K562 (cell line): Measurements from ENCODE around the gene PRKD2. TPM values are rescaled to one million over a fixed set of nuclear protein-coding genes. Genes with fewer than 3 reads are reported as not detected.

Source experiments
- ATF1 ChIP-seq, 2 experiments: fragments of 450-650 bp in 1 of 2; IDR thresholded peaks; 2 replicates each; pipeline ENCODE4 v1.6.1; 2016; ENCODE audit warnings: missing compliant biosample characterization in 1 of 2, missing genetic modification characterization in 1 of 2
- C11orf30 ChIP-seq: fragments of 450-650 bp; IDR thresholded peaks from 2 replicates; pipeline ENCODE4 v1.6.1; 2016; ENCODE audit warnings: low read depth, mild to moderate bottlenecking
- ETS2 ChIP-seq: IDR thresholded peaks from 2 replicates; pipeline ENCODE4 v1.6.1; 2016; ENCODE audit warnings: borderline replicate concordance, missing genetic modification characterization, mild to moderate bottlenecking, moderate library complexity, missing compliant biosample characterization; ENCODE audit not compliant: poor library complexity, severe bottlenecking
- PCBP1 ChIP-seq: fragments of 200-400 bp; formaldehyde crosslinking; IDR thresholded peaks from 2 replicates; pipeline ENCODE4 v1.6.1; 2018; ENCODE audit warnings: mild to moderate bottlenecking, low read depth, low read length; ENCODE audit not compliant: poor library complexity, severe bottlenecking
- RB1 ChIP-seq: fragments of 450-650 bp; IDR thresholded peaks from 2 replicates; pipeline ENCODE4 v1.6.1; 2017; ENCODE audit warnings: low read depth, mild to moderate bottlenecking
- U2AF2 ChIP-seq: fragments of 200-400 bp; formaldehyde crosslinking; optimal IDR thresholded peaks from 2 replicates; pipeline ENCODE3; 2017; ENCODE audit warnings: low read depth, mild to moderate bottlenecking, low read length
- ZNF445 ChIP-seq: fragments of 250-450 bp; sonication (Bioruptor Pico); IDR thresholded peaks from 2 replicates; pipeline ENCODE4 v1.4.0; 2020; ENCODE audit warnings: low read depth, mild to moderate bottlenecking, moderate library complexity
- polyA plus RNA-seq, 8 experiments: library from polyadenylated mRNA; depleted of rRNA in 4 of 8; stranded (reverse) in 5 of 8; unstranded in 3 of 8; fragments of >200 nt; fragmentation: Nextera tagmentation in 2 of 8; fragmentation: Illumina TruSeq in 1 of 8; extraction: Ambion mirVana in 2 of 8; extraction: Trizol in 1 of 8; gene quantifications; 2 replicates each; pipeline versions ENCODE4 v1.2.1 to v1.2.3, GENCODE V29; 2011 to 2014; ENCODE audit warnings: inconsistent platforms in 1 of 8, missing spikeins in 1 of 8
- total RNA-seq, 7 experiments: library from RNA; depleted of rRNA in 6 of 7; stranded (reverse); fragments of >200 nt in 6 of 7; fragmentation: Illumina TruSeq in 2 of 7; extraction: Trizol in 2 of 7; gene quantifications; 2 replicates each; pipeline versions ENCODE4 v1.2.1 to v1.2.3, GENCODE V29; 2011 to 2021; ENCODE audit warnings: low replicate concordance in 1 of 7
- TF ChIP-seq, protein P1 (sequence below): sonication (generic); formaldehyde crosslinking; IDR thresholded peaks from 2 replicates; pipeline ENCODE4 v1.8.1; 2023; ENCODE audit warnings: mild to moderate bottlenecking, missing genetic modification reagents
- TF ChIP-seq, protein P2 (sequence below), 2 experiments: fragments of 200-800 bp in 1 of 2; sonication (Bioruptor generic) in 1 of 2; sonication (generic) in 1 of 2; formaldehyde crosslinking in 1 of 2; IDR thresholded peaks in 1 of 2; conservative IDR thresholded peaks in 1 of 2; 2 replicates each; pipeline versions ENCODE4 v1.5.0 to v1.6.1; 2016 to 2020; ENCODE audit warnings: missing compliant biosample characterization in 1 of 2, missing genetic modification characterization in 1 of 2, missing genetic modification reagents in 1 of 2
- TF ChIP-seq, protein P3 (sequence below): fragments of 450-650 bp; IDR thresholded peaks from 2 replicates; pipeline ENCODE4 v1.6.1; 2016; ENCODE audit warnings: low read depth
- TF ChIP-seq, protein P4 (sequence below), 2 experiments: IDR thresholded peaks in 1 of 2; conservative IDR thresholded peaks in 1 of 2; 2 replicates each; pipeline ENCODE4 v1.6.1; 2016; ENCODE audit warnings: low read depth in 2 of 2, mild to moderate bottlenecking in 1 of 2, missing compliant biosample characterization in 1 of 2, missing genetic modification characterization in 1 of 2, moderate library complexity in 1 of 2

PRKD2 gene
- total and polyA plus RNA-seq, 9 of the 15 experiments (the other 6 are each of a cell fraction or from before 2014, with no cell fraction given) = 1.8 to 60.0 (median 15.0) TPM

DNA sequence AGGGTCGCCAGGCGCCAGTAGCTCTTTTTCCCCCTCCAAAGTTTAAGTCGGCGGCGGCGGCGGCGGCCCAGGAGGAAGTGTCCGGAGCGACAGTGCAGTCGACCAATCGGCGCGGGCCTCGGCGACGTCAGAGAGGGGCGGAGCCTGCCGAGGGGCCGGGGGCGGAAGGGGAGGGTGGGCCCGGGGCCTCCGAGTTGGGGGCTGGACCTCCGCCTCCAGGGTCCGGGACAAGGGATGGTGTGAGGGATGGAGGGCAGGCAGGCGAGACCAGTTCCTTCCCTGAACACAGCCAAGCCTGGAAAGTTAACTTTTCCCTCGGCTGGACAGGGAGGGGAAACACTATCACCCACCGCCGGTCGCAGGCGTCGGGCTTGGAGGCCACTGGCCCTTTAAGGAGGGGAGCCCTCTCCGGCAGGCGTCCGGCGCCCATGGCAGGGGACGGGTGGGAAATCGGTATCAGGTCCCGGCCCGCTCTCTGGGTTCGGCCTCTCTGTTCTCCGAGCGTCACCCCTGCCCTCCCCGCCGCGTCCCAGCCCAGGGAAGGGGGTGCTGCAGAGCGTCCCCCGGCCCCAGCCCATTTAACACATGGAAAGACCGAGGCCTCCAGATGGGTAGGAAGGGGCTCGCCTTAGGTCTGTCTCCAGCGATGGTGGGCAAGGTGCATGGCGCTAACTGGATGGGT lies at the start of gene PRKD2 (continued):
- TF ChIP-seq ETS2 (tag) = no peak
- TF ChIP-seq, protein P1, sequence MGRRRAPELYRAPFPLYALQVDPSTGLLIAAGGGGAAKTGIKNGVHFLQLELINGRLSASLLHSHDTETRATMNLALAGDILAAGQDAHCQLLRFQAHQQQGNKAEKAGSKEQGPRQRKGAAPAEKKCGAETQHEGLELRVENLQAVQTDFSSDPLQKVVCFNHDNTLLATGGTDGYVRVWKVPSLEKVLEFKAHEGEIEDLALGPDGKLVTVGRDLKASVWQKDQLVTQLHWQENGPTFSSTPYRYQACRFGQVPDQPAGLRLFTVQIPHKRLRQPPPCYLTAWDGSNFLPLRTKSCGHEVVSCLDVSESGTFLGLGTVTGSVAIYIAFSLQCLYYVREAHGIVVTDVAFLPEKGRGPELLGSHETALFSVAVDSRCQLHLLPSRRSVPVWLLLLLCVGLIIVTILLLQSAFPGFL (CRISPR knock-in tag) = no peak
- peak; percentile 33; the same call in 1 of the 2 replicates for TF ChIP-seq ATF1 (CRISPR knock-in tag; IDR thresholded peaks at IDR 0.05)
- TF ChIP-seq ATF1 (tag; IDR thresholded peaks at IDR 0.05) = peak; percentile 77; the same call in 1 of the 2 replicates
- no peak for TF ChIP-seq C11orf30
- peak; percentile 48 for TF ChIP-seq PCBP1
- TF ChIP-seq, protein P2, sequence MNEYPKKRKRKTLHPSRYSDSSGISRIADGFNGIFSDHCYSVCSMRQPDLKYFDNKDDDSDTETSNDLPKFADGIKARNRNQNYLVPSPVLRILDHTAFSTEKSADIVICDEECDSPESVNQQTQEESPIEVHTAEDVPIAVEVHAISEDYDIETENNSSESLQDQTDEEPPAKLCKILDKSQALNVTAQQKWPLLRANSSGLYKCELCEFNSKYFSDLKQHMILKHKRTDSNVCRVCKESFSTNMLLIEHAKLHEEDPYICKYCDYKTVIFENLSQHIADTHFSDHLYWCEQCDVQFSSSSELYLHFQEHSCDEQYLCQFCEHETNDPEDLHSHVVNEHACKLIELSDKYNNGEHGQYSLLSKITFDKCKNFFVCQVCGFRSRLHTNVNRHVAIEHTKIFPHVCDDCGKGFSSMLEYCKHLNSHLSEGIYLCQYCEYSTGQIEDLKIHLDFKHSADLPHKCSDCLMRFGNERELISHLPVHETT (CRISPR knock-in tag; conservative IDR thresholded peaks at IDR 0.05 in 1 of 2, IDR thresholded peaks at IDR 0.05 in 1 of 2) = no peak
- no peak for TF ChIP-seq U2AF2
- TF ChIP-seq, protein P3, sequence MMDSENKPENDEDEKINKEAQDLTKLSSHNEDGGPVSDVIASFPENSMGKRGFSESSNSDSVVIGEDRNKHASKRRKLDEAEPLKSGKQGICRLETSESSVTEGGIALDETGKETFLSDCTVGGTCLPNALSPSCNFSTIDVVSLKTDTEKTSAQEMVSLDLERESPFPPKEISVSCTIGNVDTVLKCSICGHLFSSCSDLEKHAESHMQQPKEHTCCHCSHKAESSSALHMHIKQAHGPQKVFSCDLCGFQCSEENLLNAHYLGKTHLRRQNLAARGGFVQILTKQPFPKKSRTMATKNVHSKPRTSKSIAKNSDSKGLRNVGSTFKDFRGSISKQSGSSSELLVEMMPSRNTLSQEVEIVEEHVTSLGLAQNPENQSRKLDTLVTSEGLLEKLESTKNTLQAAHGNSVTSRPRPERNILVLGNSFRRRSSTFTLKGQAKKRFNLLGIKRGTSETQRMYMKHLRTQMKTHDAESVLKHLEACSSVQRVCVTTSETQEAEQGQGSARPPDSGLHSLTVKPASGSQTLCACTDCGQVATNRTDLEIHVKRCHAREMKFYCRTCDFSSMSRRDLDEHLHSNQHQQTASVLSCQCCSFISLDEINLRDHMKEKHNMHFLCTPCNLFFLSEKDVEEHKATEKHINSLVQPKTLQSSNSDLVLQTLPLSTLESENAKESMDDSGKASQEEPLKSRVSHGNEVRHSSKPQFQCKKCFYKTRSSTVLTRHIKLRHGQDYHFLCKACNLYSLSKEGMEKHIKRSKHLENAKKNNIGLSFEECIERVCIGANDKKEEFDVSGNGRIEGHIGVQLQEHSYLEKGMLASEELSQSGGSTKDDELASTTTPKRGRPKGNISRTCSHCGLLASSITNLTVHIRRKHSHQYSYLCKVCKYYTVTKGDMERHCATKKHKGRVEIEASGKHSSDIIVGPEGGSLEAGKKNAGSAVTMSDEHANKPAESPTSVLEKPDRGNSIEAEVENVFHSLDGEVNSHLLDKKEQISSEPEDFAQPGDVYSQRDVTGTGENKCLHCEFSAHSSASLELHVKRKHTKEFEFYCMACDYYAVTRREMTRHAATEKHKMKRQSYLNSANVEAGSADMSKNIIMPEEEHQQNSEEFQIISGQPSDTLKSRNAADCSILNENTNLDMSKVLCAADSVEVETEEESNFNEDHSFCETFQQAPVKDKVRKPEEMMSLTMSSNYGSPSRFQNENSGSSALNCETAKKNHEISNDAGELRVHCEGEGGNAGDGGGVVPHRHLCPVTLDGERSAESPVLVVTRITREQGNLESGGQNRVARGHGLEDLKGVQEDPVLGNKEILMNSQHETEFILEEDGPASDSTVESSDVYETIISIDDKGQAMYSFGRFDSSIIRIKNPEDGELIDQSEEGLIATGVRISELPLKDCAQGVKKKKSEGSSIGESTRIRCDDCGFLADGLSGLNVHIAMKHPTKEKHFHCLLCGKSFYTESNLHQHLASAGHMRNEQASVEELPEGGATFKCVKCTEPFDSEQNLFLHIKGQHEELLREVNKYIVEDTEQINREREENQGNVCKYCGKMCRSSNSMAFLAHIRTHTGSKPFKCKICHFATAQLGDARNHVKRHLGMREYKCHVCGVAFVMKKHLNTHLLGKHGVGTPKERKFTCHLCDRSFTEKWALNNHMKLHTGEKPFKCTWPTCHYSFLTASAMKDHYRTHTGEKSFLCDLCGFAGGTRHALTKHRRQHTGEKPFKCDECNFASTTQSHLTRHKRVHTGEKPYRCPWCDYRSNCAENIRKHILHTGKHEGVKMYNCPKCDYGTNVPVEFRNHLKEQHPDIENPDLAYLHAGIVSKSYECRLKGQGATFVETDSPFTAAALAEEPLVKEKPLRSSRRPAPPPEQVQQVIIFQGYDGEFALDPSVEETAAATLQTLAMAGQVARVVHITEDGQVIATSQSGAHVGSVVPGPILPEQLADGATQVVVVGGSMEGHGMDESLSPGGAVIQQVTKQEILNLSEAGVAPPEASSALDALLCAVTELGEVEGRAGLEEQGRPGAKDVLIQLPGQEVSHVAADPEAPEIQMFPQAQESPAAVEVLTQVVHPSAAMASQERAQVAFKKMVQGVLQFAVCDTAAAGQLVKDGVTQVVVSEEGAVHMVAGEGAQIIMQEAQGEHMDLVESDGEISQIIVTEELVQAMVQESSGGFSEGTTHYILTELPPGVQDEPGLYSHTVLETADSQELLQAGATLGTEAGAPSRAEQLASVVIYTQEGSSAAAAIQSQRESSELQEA = no peak
- TF ChIP-seq, protein P4, sequence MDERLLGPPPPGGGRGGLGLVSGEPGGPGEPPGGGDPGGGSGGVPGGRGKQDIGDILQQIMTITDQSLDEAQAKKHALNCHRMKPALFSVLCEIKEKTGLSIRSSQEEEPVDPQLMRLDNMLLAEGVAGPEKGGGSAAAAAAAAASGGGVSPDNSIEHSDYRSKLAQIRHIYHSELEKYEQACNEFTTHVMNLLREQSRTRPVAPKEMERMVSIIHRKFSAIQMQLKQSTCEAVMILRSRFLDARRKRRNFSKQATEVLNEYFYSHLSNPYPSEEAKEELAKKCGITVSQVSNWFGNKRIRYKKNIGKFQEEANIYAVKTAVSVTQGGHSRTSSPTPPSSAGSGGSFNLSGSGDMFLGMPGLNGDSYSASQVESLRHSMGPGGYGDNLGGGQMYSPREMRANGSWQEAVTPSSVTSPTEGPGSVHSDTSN (CRISPR knock-in tag; IDR thresholded peaks at IDR 0.05; ENCODE audit: low read depth) = peak; percentile 93
- TF ChIP-seq, protein P4 (tag; conservative IDR thresholded peaks at IDR 0.05; ENCODE audit: low read depth) = peak; percentile 88
- no peak for TF ChIP-seq ZNF445 (CRISPR knock-in tag)
- 0 out of 2 replicates have a peak, but pooled peaks have one; percentile 44 for TF ChIP-seq RB1
